ENCODE results near the gene ZNF543. TPM values are rescaled to one million over a fixed set of nuclear protein-coding genes. Genes with fewer than 3 reads are reported as not detected.

Gene ZNF543
- total and polyA plus RNA-seq, 9 of the 15 experiments (the other 6 are each of a cell fraction or from before 2014, with no cell fraction given), result 0.14 to 5.5 (median 2.4) TPM

GRCh38 chr19:57280165-57280961 lies 39.9 kb upstream of the ZNF543 start, which contains the start of gene ZNF460 (continued):
- TF ChIP-seq ZNF512 (tag; IDR thresholded peaks at IDR 0.05) (no peak), SMARCB1 (IDR thresholded peaks at IDR 0.05; ENCODE audit: insufficient read length, low read depth) (no peak), MYC (IDR thresholded peaks at IDR 0.05; ENCODE audit: low read depth, low read length) (no peak), MYC (CRISPR knock-in tag; IDR thresholded peaks at IDR 0.05; ENCODE audit: borderline replicate concordance, low read depth) (no peak; the same call in 1 of the 2 replicates), TBP (optimal IDR thresholded peaks at IDR 0.05; ENCODE audit: low read depth, low read length) (peak; percentile 48), CBX2 (IDR thresholded peaks at IDR 0.05; ENCODE audit: insufficient read depth, low read length, poor library complexity, severe bottlenecking) (no peak), CREM (IDR thresholded peaks at IDR 0.05; ENCODE audit: low read depth) (peak; percentile 99), ARID4B (CRISPR knock-in tag; IDR thresholded peaks at IDR 0.05) (peak; percentile 87), KLF6 (CRISPR knock-in tag; IDR thresholded peaks at IDR 0.05; ENCODE audit: borderline replicate concordance) (no peak), ZNF639 (CRISPR knock-in tag; conservative IDR thresholded peaks at IDR 0.05 in 1 of 2, IDR thresholded peaks at IDR 0.05 in 1 of 2) (peak in 1 of 2 experiments; percentile 83; a peak in 1 of 4 replicates), HSF4 (CRISPR knock-in tag; IDR thresholded peaks at IDR 0.05; ENCODE audit: borderline replicate concordance) (no peak), TEAD4 (IDR thresholded peaks at IDR 0.05; ENCODE audit: low read length) (no peak), TEAD4 (CRISPR knock-in tag; IDR thresholded peaks at IDR 0.05; ENCODE audit: borderline replicate concordance) (0 out of 2 replicates have a peak, but pooled peaks have one; percentile 25), ZFPM2 (CRISPR knock-in tag; IDR thresholded peaks at IDR 0.05) (no peak), ZNF589 (CRISPR knock-in tag; IDR thresholded peaks at IDR 0.05; ENCODE audit: low read depth) (no peak), PHTF2 (CRISPR knock-in tag; IDR thresholded peaks at IDR 0.05) (no peak), ARID2 (IDR thresholded peaks at IDR 0.05) (no peak)
